Tibial nerve (tissue), 3 donors: ENCODE data around the gene SAFB.

Source experiments
- POLR2A ChIP-seq, 2 donors: fragments of 450-650 bp; IDR thresholded peaks; one replicate each; pipeline ENCODE4 v1.6.1; 2017; ENCODE audit warnings: antibody characterized with exemption in 2 of 2, mild to moderate bottlenecking in 2 of 2, moderate library complexity in 2 of 2
- TF ChIP-seq, protein P1 (sequence below), 5 experiments: fragments of 200-600 bp in 3 of 5; fragments of 450-650 bp in 2 of 5; sonication (generic) in 3 of 5; IDR thresholded peaks; one replicate each; pipeline ENCODE4 v1.5.1; 2016 to 2019; ENCODE audit warnings: antibody characterized with exemption in 5 of 5, mild to moderate bottlenecking in 3 of 5, moderate library complexity in 2 of 5

DNA sequence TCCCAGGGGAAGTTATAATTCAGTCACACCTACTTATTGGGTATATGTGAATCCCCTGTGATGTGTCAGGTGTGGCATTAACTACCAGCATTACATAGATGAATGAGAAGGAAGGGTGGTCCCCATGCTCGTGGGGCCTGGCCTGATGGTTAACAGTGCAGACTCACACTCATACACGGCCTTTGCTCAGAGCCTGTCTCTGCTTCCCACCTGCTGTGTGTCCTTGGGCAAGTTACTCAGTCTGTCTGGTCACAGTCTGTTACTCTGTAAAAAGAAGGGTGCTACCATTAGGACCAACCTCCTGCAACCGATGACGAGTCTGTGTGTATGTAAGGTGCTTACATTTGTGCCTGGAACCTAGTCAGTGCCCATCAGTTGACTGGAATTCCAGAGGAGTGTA lies 23.8 kb downstream of the SAFB start:
- TF ChIP-seq POLR2A (IDR thresholded peaks at IDR 0.05): no peak
- TF ChIP-seq, protein P1, sequence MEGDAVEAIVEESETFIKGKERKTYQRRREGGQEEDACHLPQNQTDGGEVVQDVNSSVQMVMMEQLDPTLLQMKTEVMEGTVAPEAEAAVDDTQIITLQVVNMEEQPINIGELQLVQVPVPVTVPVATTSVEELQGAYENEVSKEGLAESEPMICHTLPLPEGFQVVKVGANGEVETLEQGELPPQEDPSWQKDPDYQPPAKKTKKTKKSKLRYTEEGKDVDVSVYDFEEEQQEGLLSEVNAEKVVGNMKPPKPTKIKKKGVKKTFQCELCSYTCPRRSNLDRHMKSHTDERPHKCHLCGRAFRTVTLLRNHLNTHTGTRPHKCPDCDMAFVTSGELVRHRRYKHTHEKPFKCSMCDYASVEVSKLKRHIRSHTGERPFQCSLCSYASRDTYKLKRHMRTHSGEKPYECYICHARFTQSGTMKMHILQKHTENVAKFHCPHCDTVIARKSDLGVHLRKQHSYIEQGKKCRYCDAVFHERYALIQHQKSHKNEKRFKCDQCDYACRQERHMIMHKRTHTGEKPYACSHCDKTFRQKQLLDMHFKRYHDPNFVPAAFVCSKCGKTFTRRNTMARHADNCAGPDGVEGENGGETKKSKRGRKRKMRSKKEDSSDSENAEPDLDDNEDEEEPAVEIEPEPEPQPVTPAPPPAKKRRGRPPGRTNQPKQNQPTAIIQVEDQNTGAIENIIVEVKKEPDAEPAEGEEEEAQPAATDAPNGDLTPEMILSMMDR (IDR thresholded peaks at IDR 0.05): no peak
